Urinary bladder (tissue), 4 donors: Measurements from ENCODE around the gene SCAF1. TPM values are rescaled to one million over a fixed set of nuclear protein-coding genes. Genes with fewer than 3 reads are reported as not detected.

Experiments used
- DNase-seq: peaks from one replicate; pipeline ENCODE4 v3.0.0-alpha.2; 2015; ENCODE audit errors: extremely low spot score
- H3K27ac ChIP-seq: one replicate; pipeline ENCODE4 v1.5.1; 2013; ENCODE audit warnings: low read depth, mild to moderate bottlenecking, moderate library complexity
- H3K36me3 ChIP-seq: one replicate; pipeline ENCODE4 v1.6.1; 2013; ENCODE audit warnings: mild to moderate bottlenecking, moderate library complexity; ENCODE audit not compliant: insufficient read depth
- H3K4me1 ChIP-seq: one replicate; pipeline ENCODE4 v1.6.1; 2013; ENCODE audit warnings: mild to moderate bottlenecking, moderate library complexity; ENCODE audit not compliant: insufficient read depth
- H3K4me3 ChIP-seq: one replicate; pipeline ENCODE4 v1.5.1; 2013; ENCODE audit warnings: low read depth, low read length
- WGBS: extraction: QIAGEN DNeasy Blood & Tissue Kit; methylation state at CpG from one replicate; pipeline ENCODE4 v1.1.7; 2013; 5-methylcytosine and 5-hydroxymethylcytosine counted together
- polyA plus RNA-seq: library from polyadenylated mRNA; stranded (reverse); fragments of 200-250 nt; gene quantifications from one replicate; pipeline ENCODE4 v1.2.3, GENCODE V29; 2013
- total RNA-seq: library from RNA; depleted of rRNA; stranded (reverse); fragments of >200 nt; gene quantifications from one replicate; pipeline ENCODE4 v1.2.3, GENCODE V29; 2014
- donor health status: healthy with polysubstance abuse.
- donor health status: healthy.

SCAF1 gene
- total and polyA plus RNA-seq, 2 donors, result 8.3 to 42.3 TPM

- H3K27ac ChIP-seq, result no peak overlapping the region
- no peaks in the 10 kb centered on the region for H3K36me3 ChIP-seq
- 91% methylated on average over 11 of the region's 11 CpGs for WGBS
- no peak for DNase-seq
- no peak overlapping the region for H3K4me3 ChIP-seq
- H3K4me1 ChIP-seq, result no peaks in the 10 kb centered on the region
Measured at GRCh38 chr19:49645592-49645991, 3.6 kb downstream of the SCAF1 start.

GRCh38 chr19:49645995-49646394, 4.0 kb downstream of the SCAF1 start:
- WGBS, result 91% methylated on average over 13 of the region's 13 CpGs
- no peaks in the 10 kb centered on the region for H3K36me3 ChIP-seq
- H3K27ac ChIP-seq, result no peak overlapping the region
- H3K4me3 ChIP-seq, result no peak overlapping the region
- no peak for DNase-seq
- H3K4me1 ChIP-seq, result no peaks in the 10 kb centered on the region

- 91% methylated on average over 17 of the region's 17 CpGs for WGBS
- H3K4me3 ChIP-seq, result no peak overlapping the region
- H3K27ac ChIP-seq, result no peak overlapping the region
- peaks cover 4% of the 10 kb centered on the region for H3K36me3 ChIP-seq
- H3K4me1 ChIP-seq, result no peaks in the 10 kb centered on the region
- DNase-seq, result no peak
Measured at GRCh38 chr19:49646586-49646985, 4.6 kb downstream of the SCAF1 start.

- 96% methylated on average over 72 of the region's 72 CpGs for WGBS
- Histone ChIP-seq H3K36me3 (peaks cover 8% of the 10 kb centered on the region), H3K4me3 (no peak overlapping the region), H3K4me1 (no peaks in the 10 kb centered on the region), H3K27ac (no peak overlapping the region)
- DNase-seq, result no peak
Measured at GRCh38 chr19:49651029-49651819, 9.2 kb downstream of the SCAF1 start.

GRCh38 chr19:49651820-49652550, 10.0 kb downstream of the SCAF1 start:
- Histone ChIP-seq H3K36me3 (peaks cover 8% of the 10 kb centered on the region), H3K27ac (no peak overlapping the region), H3K4me1 (no peaks in the 10 kb centered on the region), H3K4me3 (no peak overlapping the region)
- WGBS, result 97% methylated on average over 110 of the region's 110 CpGs
- no peak for DNase-seq

GRCh38 chr19:49652551-49653465, 10.8 kb downstream of the SCAF1 start:
- DNase-seq, result no peak
- H3K27ac ChIP-seq, result no peak overlapping the region
- H3K4me1 ChIP-seq, result no peaks in the 10 kb centered on the region
- peaks cover 8% of the 10 kb centered on the region for H3K36me3 ChIP-seq
- no peak overlapping the region for H3K4me3 ChIP-seq
- WGBS, result 93% methylated on average over 58 of the region's 58 CpGs

- DNase-seq, result no peak
- peaks cover 8% of the 10 kb centered on the region for H3K36me3 ChIP-seq
- WGBS, result 92% methylated on average over 13 of the region's 13 CpGs
- no peaks in the 10 kb centered on the region for H3K4me1 ChIP-seq
- no peak overlapping the region for H3K4me3 ChIP-seq
- no peak overlapping the region for H3K27ac ChIP-seq
Measured at GRCh38 chr19:49653466-49653806, 11.4 kb downstream of the SCAF1 start.

- WGBS, result 83% methylated on average over 10 of the region's 10 CpGs
- Histone ChIP-seq H3K4me1 (no peaks in the 10 kb centered on the region), H3K36me3 (peaks cover 8% of the 10 kb centered on the region), H3K27ac (no peak overlapping the region), H3K4me3 (no peak overlapping the region)
- no peak for DNase-seq
Measured at GRCh38 chr19:49654581-49654980, 12.6 kb downstream of the SCAF1 start.

GRCh38 chr19:49655570-49656455, 13.8 kb downstream of the SCAF1 start:
- H3K4me3 ChIP-seq, result no peak overlapping the region
- H3K27ac ChIP-seq, result no peak overlapping the region
- WGBS, result 87% methylated on average over 23 of the region's 23 CpGs
- H3K4me1 ChIP-seq, result no peaks in the 10 kb centered on the region
- no peak for DNase-seq
- H3K36me3 ChIP-seq, result peaks cover 8% of the 10 kb centered on the region

- H3K4me1 ChIP-seq, result no peaks in the 10 kb centered on the region
- no peak overlapping the region for H3K27ac ChIP-seq
- H3K4me3 ChIP-seq, result no peak overlapping the region
- peaks cover 4% of the 10 kb centered on the region for H3K36me3 ChIP-seq
- 90% methylated on average over 17 of the region's 17 CpGs for WGBS
- DNase-seq, result no peak
Measured at GRCh38 chr19:49656456-49657109, 14.6 kb downstream of the SCAF1 start.

- 90% methylated on average over 22 of the region's 22 CpGs for WGBS
- no peak for DNase-seq
- H3K27ac ChIP-seq, result no peak overlapping the region
- H3K4me3 ChIP-seq, result no peak overlapping the region
- peaks cover 2% of the 10 kb centered on the region for H3K36me3 ChIP-seq
- H3K4me1 ChIP-seq, result no peaks in the 10 kb centered on the region
Measured at GRCh38 chr19:49657493-49658138, 15.6 kb downstream of the SCAF1 start.

GRCh38 chr19:49658139-49658517, 16.1 kb downstream of the SCAF1 start:
- DNase-seq, result no peak
- Histone ChIP-seq H3K27ac (no peak overlapping the region), H3K4me1 (no peaks in the 10 kb centered on the region), H3K36me3 (peaks cover 2% of the 10 kb centered on the region), H3K4me3 (no peak overlapping the region)
- WGBS, result 85% methylated on average over 15 of the region's 15 CpGs
